ENCODE results near the gene CCDC136. TPM values are rescaled to one million over a fixed set of nuclear protein-coding genes. Genes with fewer than 3 reads are reported as not detected.

The CCDC136 gene
- total RNA-seq, 2 experiments from 2014 or later = 13.8 to 14.5 TPM

DNA sequence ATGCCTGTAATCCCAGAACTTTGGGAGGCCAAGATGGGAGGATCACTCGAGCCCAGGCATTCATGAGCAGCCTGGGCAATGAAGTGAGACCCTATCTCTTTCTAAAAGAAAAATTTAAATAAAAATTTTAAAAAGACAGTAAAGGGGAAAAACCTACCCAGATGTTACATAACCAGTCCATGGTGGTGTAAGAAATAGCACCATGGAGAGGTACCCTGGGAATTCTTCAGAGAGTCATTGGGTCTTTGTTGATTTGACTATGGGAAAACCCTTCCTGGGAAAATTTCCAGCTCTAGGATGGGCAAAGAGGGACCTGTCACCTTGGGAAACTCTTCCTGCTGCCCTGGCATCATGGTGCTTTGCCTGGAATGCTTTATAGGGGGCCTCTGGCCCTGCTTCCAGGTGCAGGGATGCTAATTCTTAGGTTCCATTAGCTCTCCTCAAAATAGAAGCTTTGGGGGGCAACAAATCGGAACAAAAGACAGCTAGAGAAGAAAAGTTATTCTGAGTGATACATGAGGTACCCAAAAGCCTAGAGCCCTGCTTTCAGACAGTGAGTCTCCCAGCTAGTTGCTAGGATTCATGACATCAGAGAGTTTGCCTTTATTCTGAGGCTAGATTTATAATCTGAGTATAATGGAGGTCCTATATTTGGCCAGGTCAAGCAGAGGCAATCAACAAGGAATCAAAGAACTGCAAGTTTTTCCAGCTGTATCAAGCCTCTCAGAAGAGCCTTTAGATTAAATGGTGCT lies 10.1 kb downstream of the CCDC136 start:
- POLR2A ChIA-PET = no interaction called here

DNA sequence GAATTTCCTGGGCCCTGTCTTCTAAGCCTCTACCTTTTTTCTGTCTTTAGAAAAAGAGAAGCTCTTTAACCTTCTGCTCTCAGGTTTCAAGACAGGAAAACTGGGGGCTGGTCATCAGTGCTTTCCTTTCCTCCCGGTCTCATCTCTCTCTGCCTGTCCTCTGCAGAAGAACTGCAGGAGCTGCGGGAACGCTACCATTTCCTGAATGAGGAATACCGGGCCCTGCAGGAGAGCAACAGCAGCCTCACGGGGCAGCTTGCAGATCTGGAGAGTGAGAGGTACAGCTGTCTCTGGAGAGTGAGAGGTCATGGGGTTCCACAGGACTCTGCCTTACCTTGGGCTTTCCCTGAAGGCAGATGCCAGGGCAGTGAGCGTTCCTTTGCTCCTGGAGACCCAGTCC lies 12.7 kb downstream of the CCDC136 start:
- Mint-ChIP-seq H3K36me3 (no peaks in the 10 kb centered on the region), H3K9me3 (no peaks in the 10 kb centered on the region), H3K4me1 (no peaks in the 10 kb centered on the region), H3K27me3 (no peaks in the 10 kb centered on the region), H3K27ac (no peak overlapping the region), H3K4me3 (no peak overlapping the region)
- DNase-seq (no peak), ATAC-seq (ENCODE audit: low read depth) (no peak)
- POLR2A ChIA-PET = no interaction called here

More for the DNA sequence above, 10.1 kb downstream of the CCDC136 start:
- no peaks in the 10 kb centered on the region for H3K36me3 Mint-ChIP-seq
- ATAC-seq (ENCODE audit: low read depth) (no peak), DNase-seq (no peak)
- no peaks in the 10 kb centered on the region for H3K9me3 Mint-ChIP-seq
- no peak overlapping the region for H3K27ac Mint-ChIP-seq
- H3K4me3 Mint-ChIP-seq = no peak overlapping the region
- H3K4me1 Mint-ChIP-seq = no peaks in the 10 kb centered on the region
- H3K27me3 Mint-ChIP-seq = no peaks in the 10 kb centered on the region

GRCh38 chr7:128805225-128805624 lies 13.5 kb downstream of the CCDC136 start:
- H3K27me3 Mint-ChIP-seq = no peaks in the 10 kb centered on the region
- H3K9me3 Mint-ChIP-seq = no peaks in the 10 kb centered on the region
- no peak for DNase-seq
- ATAC-seq (ENCODE audit: low read depth) = no peak
- no peaks in the 10 kb centered on the region for H3K4me1 Mint-ChIP-seq
- H3K36me3 Mint-ChIP-seq = no peaks in the 10 kb centered on the region
- POLR2A ChIA-PET = no interaction called here
- H3K4me3 Mint-ChIP-seq = no peak overlapping the region
- no peak overlapping the region for H3K27ac Mint-ChIP-seq

DNA sequence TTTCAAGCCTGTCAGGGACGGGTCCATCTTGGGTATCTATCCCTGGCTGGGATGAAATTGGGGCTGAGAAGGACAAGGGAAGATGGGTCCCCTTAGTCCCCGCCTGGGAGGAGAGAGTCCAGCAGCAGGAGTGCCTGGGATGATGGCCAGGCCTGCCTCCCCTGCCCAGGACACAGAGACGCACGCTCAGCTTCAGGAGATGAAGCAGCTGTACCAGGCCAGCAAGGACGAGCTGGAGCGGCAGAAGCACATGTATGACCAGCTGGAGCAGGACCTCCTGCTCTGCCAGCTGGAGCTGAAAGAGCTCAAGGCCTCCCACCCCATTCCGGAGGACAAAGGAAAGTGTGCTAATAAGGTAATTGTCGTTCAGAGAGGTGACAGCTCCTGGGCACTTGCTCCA lies 15.4 kb downstream of the CCDC136 start:
- Mint-ChIP-seq H3K4me3 (no peak overlapping the region), H3K27me3 (no peaks in the 10 kb centered on the region), H3K27ac (no peak overlapping the region), H3K4me1 (no peaks in the 10 kb centered on the region), H3K9me3 (no peaks in the 10 kb centered on the region), H3K36me3 (no peaks in the 10 kb centered on the region)
- POLR2A ChIA-PET = no interaction called here
- ATAC-seq (ENCODE audit: low read depth) (no peak), DNase-seq (no peak)

- ATAC-seq (ENCODE audit: low read depth) (no peak), DNase-seq (no peak)
- Mint-ChIP-seq H3K9me3 (no peaks in the 10 kb centered on the region), H3K4me3 (no peak overlapping the region), H3K4me1 (no peaks in the 10 kb centered on the region), H3K36me3 (no peaks in the 10 kb centered on the region), H3K27ac (no peak overlapping the region), H3K27me3 (no peaks in the 10 kb centered on the region)
- POLR2A ChIA-PET = no interaction called here
Observed at GRCh38 chr7:128809363-128809762, 17.6 kb downstream of the CCDC136 start.

DNA sequence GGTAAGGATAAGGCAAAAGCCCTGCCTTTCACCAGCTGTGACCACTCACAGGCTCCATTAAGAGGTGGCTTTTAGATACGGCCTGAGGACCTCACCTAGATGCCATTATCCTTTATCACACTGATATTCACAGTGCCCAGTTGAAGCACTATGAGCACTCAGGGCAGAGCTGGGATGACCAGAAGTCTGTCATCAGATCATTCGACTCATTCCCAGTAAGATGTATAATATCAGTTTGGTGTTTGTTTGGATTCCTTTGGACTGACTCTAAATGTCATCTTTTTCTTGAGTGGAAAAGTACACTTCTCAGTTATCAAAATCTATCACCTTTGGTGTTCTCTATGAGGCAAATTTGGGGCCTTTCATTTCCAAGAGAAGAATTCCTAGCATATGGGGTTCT lies 18.7 kb downstream of the CCDC136 start:
- no peaks in the 10 kb centered on the region for H3K9me3 Mint-ChIP-seq
- POLR2A ChIA-PET = no interaction called here
- no peaks in the 10 kb centered on the region for H3K27me3 Mint-ChIP-seq
- H3K4me1 Mint-ChIP-seq = no peaks in the 10 kb centered on the region
- H3K4me3 Mint-ChIP-seq = no peak overlapping the region
- ATAC-seq (ENCODE audit: low read depth) = no peak
- no peak overlapping the region for H3K27ac Mint-ChIP-seq
- no peaks in the 10 kb centered on the region for H3K36me3 Mint-ChIP-seq
- no peak for DNase-seq

DNA sequence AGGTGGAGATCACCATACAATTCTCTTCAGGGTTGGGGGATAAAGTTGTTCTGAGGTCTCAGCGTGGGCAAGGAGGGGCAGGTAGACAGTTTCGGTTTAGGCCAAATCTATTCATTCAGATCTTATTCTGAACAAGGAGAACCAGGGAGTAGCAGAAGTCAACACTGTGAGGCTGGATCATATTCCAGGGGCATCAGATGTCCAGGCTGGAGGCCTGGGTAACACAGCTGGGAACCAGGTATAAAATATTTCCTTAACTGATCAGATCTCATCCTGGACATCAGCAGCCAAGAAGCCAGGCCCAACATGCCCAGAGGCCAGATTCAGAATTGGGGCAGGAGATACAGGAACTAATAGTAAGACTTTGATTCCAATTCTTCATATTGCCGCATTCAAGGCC lies 19.2 kb downstream of the CCDC136 start:
- no peaks in the 10 kb centered on the region for H3K36me3 Mint-ChIP-seq
- no peaks in the 10 kb centered on the region for H3K9me3 Mint-ChIP-seq
- ATAC-seq (ENCODE audit: low read depth) (no peak), DNase-seq (no peak)
- no peak overlapping the region for H3K4me3 Mint-ChIP-seq
- POLR2A ChIA-PET = no interaction called here
- no peak overlapping the region for H3K27ac Mint-ChIP-seq
- H3K27me3 Mint-ChIP-seq = no peaks in the 10 kb centered on the region
- H3K4me1 Mint-ChIP-seq = no peaks in the 10 kb centered on the region

DNA sequence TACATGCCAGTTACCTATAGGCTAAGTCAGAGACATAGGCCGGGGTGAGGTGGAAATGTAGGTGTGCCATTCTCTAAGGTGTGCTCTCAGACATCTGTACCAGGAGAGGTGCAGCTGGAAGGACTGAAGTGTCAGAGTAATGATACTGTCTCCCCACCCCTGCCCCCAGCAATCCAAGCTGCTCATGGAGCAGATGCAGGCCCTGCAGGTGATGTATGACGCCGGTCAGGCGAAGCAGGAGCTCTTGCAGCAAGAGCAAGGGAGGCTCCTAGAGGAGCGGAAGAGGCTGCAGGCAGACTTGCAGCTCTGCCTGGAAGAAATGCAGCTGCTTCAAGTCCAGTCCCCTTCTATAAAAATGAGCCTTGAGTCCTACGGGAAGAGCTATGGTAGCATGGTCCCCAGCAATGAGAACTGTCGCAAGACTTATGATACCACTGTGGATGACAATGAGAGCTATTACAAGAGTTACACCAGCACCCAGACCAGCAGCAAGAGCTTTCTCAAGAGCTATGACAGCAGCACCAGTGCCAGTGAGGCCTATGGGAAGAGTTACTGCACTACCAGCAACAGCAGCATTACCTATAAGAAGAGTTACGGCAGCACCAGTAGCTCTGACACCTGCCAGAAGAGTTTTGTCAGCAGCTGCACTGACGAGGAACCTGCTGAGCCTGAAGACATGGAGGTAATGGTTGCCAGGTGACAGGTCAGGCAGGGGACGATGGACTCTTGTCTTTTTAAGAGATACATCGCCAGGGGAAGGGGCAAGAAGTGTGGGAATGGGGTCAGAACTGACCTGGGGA lies 20.1 kb downstream of the CCDC136 start:
- Mint-ChIP-seq H3K9me3 (no peaks in the 10 kb centered on the region), H3K27me3 (no peaks in the 10 kb centered on the region), H3K4me3 (no peak overlapping the region), H3K4me1 (no peaks in the 10 kb centered on the region), H3K27ac (no peak overlapping the region), H3K36me3 (no peaks in the 10 kb centered on the region)
- DNase-seq (no peak), ATAC-seq (ENCODE audit: low read depth) (no peak)
- POLR2A ChIA-PET = no interaction called here

GRCh38 chr7:128812514-128813168 lies 20.9 kb downstream of the CCDC136 start:
- Mint-ChIP-seq H3K27me3 (no peaks in the 10 kb centered on the region), H3K4me1 (no peaks in the 10 kb centered on the region), H3K9me3 (no peaks in the 10 kb centered on the region), H3K4me3 (no peak overlapping the region), H3K27ac (no peak overlapping the region), H3K36me3 (no peaks in the 10 kb centered on the region)
- no peak for DNase-seq
- no peak for ATAC-seq (ENCODE audit: low read depth)
- POLR2A ChIA-PET = no interaction called here

GRCh38 chr7:128814499-128814898 lies 22.7 kb downstream of the CCDC136 start:
- no peaks in the 10 kb centered on the region for H3K9me3 Mint-ChIP-seq
- no peak overlapping the region for H3K27ac Mint-ChIP-seq
- H3K27me3 Mint-ChIP-seq = no peaks in the 10 kb centered on the region
- no peak for DNase-seq
- POLR2A ChIA-PET = no interaction called here
- H3K4me1 Mint-ChIP-seq = peaks cover 2% of the 10 kb centered on the region
- H3K36me3 Mint-ChIP-seq = no peaks in the 10 kb centered on the region
- H3K4me3 Mint-ChIP-seq = no peak overlapping the region
- ATAC-seq (ENCODE audit: low read depth) = no peak

- H3K27me3 Mint-ChIP-seq = no peaks in the 10 kb centered on the region
- no peaks in the 10 kb centered on the region for H3K9me3 Mint-ChIP-seq
- DNase-seq = no peak
- H3K4me3 Mint-ChIP-seq = no peak overlapping the region
- POLR2A ChIA-PET = no interaction called here
- no peaks in the 10 kb centered on the region for H3K36me3 Mint-ChIP-seq
- no peak overlapping the region for H3K27ac Mint-ChIP-seq
- peaks cover 10% of the 10 kb centered on the region for H3K4me1 Mint-ChIP-seq
- no peak for ATAC-seq (ENCODE audit: low read depth)
Observed at GRCh38 chr7:128815289-128815942, 23.6 kb downstream of the CCDC136 start.

- H3K9me3 Mint-ChIP-seq = no peaks in the 10 kb centered on the region
- H3K4me3 Mint-ChIP-seq = no peak overlapping the region
- no peak for ATAC-seq (ENCODE audit: low read depth)
- DNase-seq = no peak
- peaks cover 10% of the 10 kb centered on the region for H3K4me1 Mint-ChIP-seq
- H3K36me3 Mint-ChIP-seq = no peaks in the 10 kb centered on the region
- POLR2A ChIA-PET = no interaction called here
- peaks cover 2% of the 10 kb centered on the region for H3K27me3 Mint-ChIP-seq
- H3K27ac Mint-ChIP-seq = no peak overlapping the region
Observed at GRCh38 chr7:128818694-128819093, 26.9 kb downstream of the CCDC136 start.

DNA sequence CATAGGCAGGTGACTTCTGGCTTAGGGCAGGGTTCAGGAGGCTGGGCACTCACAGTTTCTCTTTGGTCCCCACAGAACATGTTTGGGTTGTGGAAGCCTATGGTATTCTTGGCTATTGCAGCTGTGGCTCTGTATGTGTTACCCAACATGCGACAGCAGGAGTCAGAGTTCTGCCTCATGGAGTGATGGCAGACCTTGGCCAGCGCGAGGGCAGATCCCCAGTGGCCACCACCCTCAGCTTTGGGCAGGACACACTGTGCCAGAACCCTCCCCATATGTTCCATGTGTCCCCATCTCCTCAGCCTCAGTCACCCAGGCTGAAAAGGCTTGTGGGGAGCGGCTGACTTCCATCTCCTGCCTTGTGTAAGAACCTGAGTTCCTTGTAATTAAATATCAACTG lies 30.0 kb downstream of the CCDC136 start:
- H3K27ac Mint-ChIP-seq = no peak overlapping the region
- ATAC-seq (ENCODE audit: low read depth) = no peak

More for the DNA sequence above, 30.0 kb downstream of the CCDC136 start:
- Mint-ChIP-seq H3K27me3 (peaks cover 2% of the 10 kb centered on the region), H3K36me3 (no peaks in the 10 kb centered on the region), H3K4me3 (no peak overlapping the region), H3K9me3 (no peaks in the 10 kb centered on the region), H3K4me1 (peaks cover 10% of the 10 kb centered on the region)
- POLR2A ChIA-PET = no interaction called here
- no peak for DNase-seq
